Prostate gland (tissue), 2 donors: Measurements from ENCODE around the gene THOP1. TPM values are rescaled to one million over a fixed set of nuclear protein-coding genes. Genes with fewer than 3 reads are reported as not detected.

ENCODE experiments used
- DNase-seq: peaks from one replicate; pipeline ENCODE4 v3.0.0-alpha.2; 2019; ENCODE audit warnings: low spot score
- H3K27ac ChIP-seq, 2 donors: fragments of 200-600 bp; sonication (generic); 2 replicates each; pipeline ENCODE4 v1.5.1; 2017 to 2019
- H3K27me3 ChIP-seq: fragments of 200-600 bp; sonication (generic); replicated peaks from 2 replicates; pipeline ENCODE4 v1.5.1; 2019; ENCODE audit not compliant: insufficient read depth
- H3K36me3 ChIP-seq, 2 donors: fragments of 200-600 bp; sonication (generic); 1 replicate in 1 of 2; 2 replicates in 1 of 2; pipeline versions ENCODE4 v1.5.1 to v1.8.1; 2017 to 2019
- H3K4me1 ChIP-seq: fragments of 200-600 bp; sonication (generic); replicated peaks from 2 replicates; pipeline ENCODE4 v1.5.1; 2019
- H3K4me3 ChIP-seq, 2 donors: fragments of 200-600 bp; sonication (generic); 2 replicates each; pipeline ENCODE4 v1.5.1; 2017 to 2019
- H3K9me3 ChIP-seq: fragments of 200-600 bp; sonication (generic); 2 replicates; pipeline ENCODE4 v1.5.1; 2017
- CTCF ChIP-seq, 4 experiments: fragments of 200-600 bp in 2 of 4; fragments of 450-650 bp in 2 of 4; sonication (generic) in 2 of 4; IDR thresholded peaks; 1 replicate in 3 of 4; 2 replicates in 1 of 4; pipeline ENCODE4 v1.5.1; 2016 to 2019; ENCODE audit warnings: antibody characterized with exemption in 4 of 4, mild to moderate bottlenecking in 2 of 4, moderate library complexity in 2 of 4
- POLR2A ChIP-seq: fragments of 450-650 bp; IDR thresholded peaks from one replicate; pipeline ENCODE4 v1.6.1; 2016; ENCODE audit warnings: antibody characterized with exemption, mild to moderate bottlenecking
- POLR2AphosphoS5 ChIP-seq: sonication (generic); formaldehyde crosslinking; IDR thresholded peaks from one replicate; pipeline ENCODE4 v1.6.1; 2017; ENCODE audit warnings: antibody characterized with exemption
- WGBS: methylation state at CpG from one replicate; pipeline ENCODE4 v1.1.5; 2018; 5-methylcytosine and 5-hydroxymethylcytosine counted together
- intact Hi-C: fragments of 100-400 bp; cut with DNase I; formaldehyde crosslinking; loops from one replicate; pipeline ENCODE4 v1.14.2; 2022
- total RNA-seq, 2 donors: library from RNA; depleted of rRNA; stranded (reverse); fragments of >200 nt; gene quantifications; one replicate each; pipeline ENCODE4 v1.1.0, GENCODE V29; 2016

THOP1 gene
- total RNA-seq, 2 donors from 2014 or later = 119 to 132 TPM

GRCh38 chr19:2755448-2755705, 29.9 kb upstream of the THOP1 start:
- 85% methylated on average over 15 of the region's 16 CpGs for WGBS
- H3K36me3 ChIP-seq = no peaks in the 10 kb centered on the region

GRCh38 chr19:2755811-2756210, 29.5 kb upstream of the THOP1 start:
- no peaks in the 10 kb centered on the region for H3K4me1 ChIP-seq
- TF ChIP-seq POLR2A = no peak
- TF ChIP-seq CTCF (IDR thresholded peaks at IDR 0.05) = no peak
- no peak for TF ChIP-seq POLR2AphosphoS5
- no peaks in the 10 kb centered on the region for H3K27me3 ChIP-seq
- H3K4me3 ChIP-seq = no peak overlapping the region
- intact Hi-C loops = no loop called here
- no peak overlapping the region for H3K27ac ChIP-seq
- DNase-seq = no peak
- H3K36me3 ChIP-seq = no peaks in the 10 kb centered on the region
- no peaks in the 10 kb centered on the region for H3K9me3 ChIP-seq
- 91% methylated on average over 16 of the region's 16 CpGs for WGBS

More at GRCh38 chr19:2755448-2755705, 29.9 kb upstream of the THOP1 start:
- intact Hi-C loops = no loop called here
- TF ChIP-seq POLR2A (no peak), POLR2AphosphoS5 (no peak), CTCF (IDR thresholded peaks at IDR 0.05) (no peak)
- DNase-seq = no peak
- no peaks in the 10 kb centered on the region for H3K27me3 ChIP-seq
- H3K9me3 ChIP-seq = no peaks in the 10 kb centered on the region
- H3K4me3 ChIP-seq = no peak overlapping the region
- no peak overlapping the region for H3K27ac ChIP-seq
- no peaks in the 10 kb centered on the region for H3K4me1 ChIP-seq

GRCh38 chr19:2756477-2756876, 28.8 kb upstream of the THOP1 start:
- Histone ChIP-seq H3K9me3 (no peaks in the 10 kb centered on the region), H3K4me3 (no peak overlapping the region), H3K27ac (no peak overlapping the region), H3K27me3 (no peaks in the 10 kb centered on the region), H3K36me3 (no peaks in the 10 kb centered on the region), H3K4me1 (no peaks in the 10 kb centered on the region)
- 87% methylated on average over 8 of the region's 8 CpGs for WGBS
- intact Hi-C loops = no loop called here
- no peak for DNase-seq
- no peak for TF ChIP-seq POLR2AphosphoS5
- no peak for TF ChIP-seq CTCF (IDR thresholded peaks at IDR 0.05)
- TF ChIP-seq POLR2A = no peak

GRCh38 chr19:2756921-2757881, 28.1 kb upstream of the THOP1 start:
- DNase-seq = no peak
- H3K36me3 ChIP-seq = peaks cover 0 to 3% of the 10 kb centered on the region in 2 donors
- intact Hi-C loops = no loop called here
- no peak overlapping the region for H3K4me3 ChIP-seq
- no peaks in the 10 kb centered on the region for H3K9me3 ChIP-seq
- H3K4me1 ChIP-seq = no peaks in the 10 kb centered on the region
- 92% methylated on average over 48 of the region's 48 CpGs for WGBS
- no peak overlapping the region for H3K27ac ChIP-seq
- TF ChIP-seq CTCF (IDR thresholded peaks at IDR 0.05) (no peak), POLR2AphosphoS5 (no peak), POLR2A (no peak)
- H3K27me3 ChIP-seq = no peaks in the 10 kb centered on the region
